Measurements from ENCODE around the gene PCDHA8. TPM values are rescaled to one million over a fixed set of nuclear protein-coding genes. Genes with fewer than 3 reads are reported as not detected.
"Not testable (repeated sequence)": the region's sequence is repeated elsewhere in the genome, so short reads cannot be mapped to it uniquely, and the experiment has no call there.

Gene PCDHA8
- under 1 TPM in 1 of 4 donors, not detected in 3; 0.12 TPM for total RNA-seq
- under 1 TPM in 1 of 3 donors, not detected in 2; 0.01 TPM for polyA plus RNA-seq
- long read RNA-seq, donor 1: 0 reads
- long read RNA-seq, donor 2: 0 reads

- Histone ChIP-seq H3K27me3 (ENCODE audit: insufficient read depth in 3 of 3, low read length in 2 of 3) (peaks cover 0 to under 1% (median 0%) of the 10 kb centered on the region in 3 donors), H3K9me3 (peaks cover 7% of the 10 kb centered on the region), H3K4me1 (no peaks in the 10 kb centered on the region), H3K36me3 (ENCODE audit: insufficient read depth in 1 of 2, low read depth in 1 of 2) (no peaks in the 10 kb centered on the region), H3K4me3 (no peak within 1 kb of the TSS), H3K27ac (no peak within 1 kb of the TSS)
- TF ChIP-seq, protein P1, sequence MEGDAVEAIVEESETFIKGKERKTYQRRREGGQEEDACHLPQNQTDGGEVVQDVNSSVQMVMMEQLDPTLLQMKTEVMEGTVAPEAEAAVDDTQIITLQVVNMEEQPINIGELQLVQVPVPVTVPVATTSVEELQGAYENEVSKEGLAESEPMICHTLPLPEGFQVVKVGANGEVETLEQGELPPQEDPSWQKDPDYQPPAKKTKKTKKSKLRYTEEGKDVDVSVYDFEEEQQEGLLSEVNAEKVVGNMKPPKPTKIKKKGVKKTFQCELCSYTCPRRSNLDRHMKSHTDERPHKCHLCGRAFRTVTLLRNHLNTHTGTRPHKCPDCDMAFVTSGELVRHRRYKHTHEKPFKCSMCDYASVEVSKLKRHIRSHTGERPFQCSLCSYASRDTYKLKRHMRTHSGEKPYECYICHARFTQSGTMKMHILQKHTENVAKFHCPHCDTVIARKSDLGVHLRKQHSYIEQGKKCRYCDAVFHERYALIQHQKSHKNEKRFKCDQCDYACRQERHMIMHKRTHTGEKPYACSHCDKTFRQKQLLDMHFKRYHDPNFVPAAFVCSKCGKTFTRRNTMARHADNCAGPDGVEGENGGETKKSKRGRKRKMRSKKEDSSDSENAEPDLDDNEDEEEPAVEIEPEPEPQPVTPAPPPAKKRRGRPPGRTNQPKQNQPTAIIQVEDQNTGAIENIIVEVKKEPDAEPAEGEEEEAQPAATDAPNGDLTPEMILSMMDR (IDR thresholded peaks at IDR 0.05): no peak
- DNase-seq: no peak
- intact Hi-C loops (cut with DNase I): no loop called here
- 16 to 24% (median 21%) methylated on average over 43 to 47 of the region's 47 CpGs for WGBS, 3 donors
- ATAC-seq: no peak
These were observed at the start of gene PCDHA8 for GRCh38 chr5:140840978-140841962. Gene PCDHA8 (plus strand): TSS chr5:140841187. CDS start chr5:140841322, 135 bp downstream.

- peaks cover 2 to 10% (median 8%) of the 10 kb centered on the region in 3 donors for H3K27me3 ChIP-seq (ENCODE audit: insufficient read depth in 3 of 3, low read length in 2 of 3)
- H3K27ac ChIP-seq: no peak within 1 kb of the TSS
- TF ChIP-seq, protein P1 (IDR thresholded peaks at IDR 0.05): no peak
- no peaks in the 10 kb centered on the region for H3K4me1 ChIP-seq
- H3K9me3 ChIP-seq: peaks cover 9% of the 10 kb centered on the region
- no peak for ATAC-seq
- DNase-seq: no peak
- H3K4me3 ChIP-seq: no peak within 1 kb of the TSS
- H3K36me3 ChIP-seq (ENCODE audit: insufficient read depth in 1 of 2, low read depth in 1 of 2): no peaks in the 10 kb centered on the region
- intact Hi-C loops (cut with DNase I): no loop called here
- 15 to 22% (median 18%) methylated on average over 27 of the region's 27 CpGs for WGBS, 3 donors
These were observed 46.3 kb upstream of the PCDHA8 start, which contains the start of gene PCDHA2 for GRCh38 chr5:140794595-140795258. Gene PCDHA2 (plus strand): TSS chr5:140794852.

DNA sequence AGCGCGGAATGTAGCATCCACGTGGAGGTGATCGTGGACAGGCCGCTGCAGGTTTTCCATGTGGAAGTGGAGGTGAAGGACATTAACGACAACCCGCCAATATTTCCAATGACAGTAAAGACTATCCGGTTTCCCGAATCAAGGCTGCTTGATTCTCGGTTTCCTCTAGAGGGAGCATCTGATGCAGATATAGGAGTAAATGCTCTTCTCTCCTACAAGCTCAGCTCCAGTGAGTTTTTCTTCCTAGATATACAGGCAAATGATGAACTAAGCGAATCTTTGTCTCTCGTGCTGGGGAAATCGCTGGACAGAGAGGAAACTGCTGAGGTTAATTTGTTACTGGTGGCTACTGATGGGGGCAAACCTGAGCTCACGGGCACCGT is 45.7 kb upstream of the PCDHA8 start:
- DNase-seq (no peak), ATAC-seq (no peak)
- no peaks in the 10 kb centered on the region for H3K4me1 ChIP-seq
- intact Hi-C loops (cut with DNase I): no loop called here
- peaks cover 8% of the 10 kb centered on the region for H3K9me3 ChIP-seq
- no peaks in the 10 kb centered on the region for H3K36me3 ChIP-seq (ENCODE audit: insufficient read depth in 1 of 2, low read depth in 1 of 2)
- H3K4me3 ChIP-seq: no peak overlapping the region
- peaks cover 2 to 8% (median 7%) of the 10 kb centered on the region in 3 donors for H3K27me3 ChIP-seq (ENCODE audit: insufficient read depth in 3 of 3, low read length in 2 of 3)
- TF ChIP-seq, protein P1 (IDR thresholded peaks at IDR 0.05): no peak
- WGBS, 3 donors: 18 to 22% (median 18%) methylated on average over 15 of the region's 15 CpGs
- no peak overlapping the region for H3K27ac ChIP-seq

DNA sequence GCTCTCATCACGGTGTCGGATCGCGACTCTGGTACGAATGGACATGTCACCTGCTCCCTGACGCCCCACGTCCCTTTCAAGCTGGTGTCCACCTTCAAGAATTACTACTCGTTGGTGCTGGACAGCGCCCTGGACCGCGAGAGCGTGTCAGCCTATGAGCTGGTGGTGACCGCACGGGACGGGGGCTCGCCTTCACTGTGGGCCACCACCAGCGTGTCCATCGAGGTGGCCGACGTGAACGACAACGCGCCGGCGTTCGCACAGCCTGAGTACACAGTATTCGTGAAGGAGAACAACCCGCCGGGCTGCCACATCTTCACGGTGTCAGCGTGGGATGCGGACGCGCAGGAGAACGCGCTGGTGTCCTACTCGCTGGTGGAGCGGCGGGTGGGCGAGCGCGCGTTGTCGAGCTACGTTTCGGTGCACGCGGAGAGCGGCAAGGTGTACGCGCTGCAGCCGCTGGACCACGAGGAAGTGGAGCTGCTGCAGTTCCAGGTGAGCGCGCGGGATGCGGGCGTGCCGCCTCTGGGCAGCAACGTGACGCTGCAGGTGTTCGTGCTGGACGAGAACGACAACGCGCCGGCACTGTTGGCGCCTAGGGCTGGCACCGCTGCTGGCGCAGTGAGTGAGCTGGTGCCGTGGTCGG is 44.8 kb upstream of the PCDHA8 start:
- H3K9me3 ChIP-seq; H3K4me3 ChIP-seq; H3K36me3 ChIP-seq (ENCODE audit: insufficient read depth in 1 of 2, low read depth in 1 of 2); H3K27me3 ChIP-seq (ENCODE audit: insufficient read depth in 3 of 3, low read length in 2 of 3); H3K27ac ChIP-seq; H3K4me1 ChIP-seq; intact Hi-C loops (cut with DNase I); ATAC-seq; DNase-seq: not testable (repeated sequence)
- 46 to 57% (median 48%) methylated on average over 57 to 72 of the region's 72 CpGs for WGBS, 3 donors

All from psoas muscle (tissue), 8 donors.